ENCODE measurements around the gene RABGAP1L.

Gene RABGAP1L

GRCh38 chr1:174206148-174206836 lies 47.0 kb downstream of the RABGAP1L start:
- H3K9ac ChIP-seq (ENCODE audit: low read depth, low read length): no peak overlapping the region
- peaks cover 8% of the 10 kb centered on the region for H3K4me1 ChIP-seq (ENCODE audit: insufficient read depth, low read length)
- H3K9me3 ChIP-seq (ENCODE audit: insufficient read depth, low read depth, low read length): peaks cover 8% of the 10 kb centered on the region; the same call in 1 of the 2 replicates
- H3K4me3 ChIP-seq (ENCODE audit: low read length): no peak overlapping the region
- no peaks in the 10 kb centered on the region for H3K36me3 ChIP-seq (ENCODE audit: insufficient read depth, low read depth, low read length)
- no peaks in the 10 kb centered on the region for H3K27me3 ChIP-seq (ENCODE audit: insufficient read depth, low read length)
- H3K27ac ChIP-seq (ENCODE audit: low read length): no peak overlapping the region

- H3K27me3 ChIP-seq (ENCODE audit: insufficient read depth, low read length): no peaks in the 10 kb centered on the region
- no peak overlapping the region for H3K27ac ChIP-seq (ENCODE audit: low read length)
- no peaks in the 10 kb centered on the region for H3K36me3 ChIP-seq (ENCODE audit: insufficient read depth, low read depth, low read length)
- H3K9ac ChIP-seq (ENCODE audit: low read depth, low read length): no peak overlapping the region
- no peak overlapping the region for H3K4me3 ChIP-seq (ENCODE audit: low read length)
- peaks cover 8% of the 10 kb centered on the region; the same call in 1 of the 2 replicates for H3K9me3 ChIP-seq (ENCODE audit: insufficient read depth, low read depth, low read length)
- H3K4me1 ChIP-seq (ENCODE audit: insufficient read depth, low read length): peaks cover 8% of the 10 kb centered on the region
Measured at GRCh38 chr1:174209347-174210187, 50.2 kb downstream of the RABGAP1L start.

GRCh38 chr1:174211486-174211885 lies 52.2 kb downstream of the RABGAP1L start:
- H3K9ac ChIP-seq (ENCODE audit: low read depth, low read length): no peak overlapping the region
- peaks cover 8% of the 10 kb centered on the region; the same call in 1 of the 2 replicates for H3K9me3 ChIP-seq (ENCODE audit: insufficient read depth, low read depth, low read length)
- H3K4me3 ChIP-seq (ENCODE audit: low read length): no peak overlapping the region
- H3K27me3 ChIP-seq (ENCODE audit: insufficient read depth, low read length): no peaks in the 10 kb centered on the region
- H3K27ac ChIP-seq (ENCODE audit: low read length): no peak overlapping the region
- H3K36me3 ChIP-seq (ENCODE audit: insufficient read depth, low read depth, low read length): no peaks in the 10 kb centered on the region
- peaks cover 2% of the 10 kb centered on the region; the same call in 1 of the 2 replicates for H3K4me1 ChIP-seq (ENCODE audit: insufficient read depth, low read length)

GRCh38 chr1:174215766-174216165 lies 56.4 kb downstream of the RABGAP1L start:
- Histone ChIP-seq H3K36me3 (ENCODE audit: insufficient read depth, low read depth, low read length) (no peaks in the 10 kb centered on the region), H3K27me3 (ENCODE audit: insufficient read depth, low read length) (no peaks in the 10 kb centered on the region), H3K27ac (ENCODE audit: low read length) (no peak overlapping the region), H3K4me1 (ENCODE audit: insufficient read depth, low read length) (no peaks in the 10 kb centered on the region), H3K9me3 (ENCODE audit: insufficient read depth, low read depth, low read length) (peaks cover 1% of the 10 kb centered on the region; the same call in 1 of the 2 replicates), H3K9ac (ENCODE audit: low read depth, low read length) (no peak overlapping the region), H3K4me3 (ENCODE audit: low read length) (no peak overlapping the region)

- Histone ChIP-seq H3K4me3 (ENCODE audit: low read length) (no peak overlapping the region), H3K9me3 (ENCODE audit: insufficient read depth, low read depth, low read length) (0 out of 2 replicates have a peak, but pooled peaks cover 3% of the 10 kb centered on the region), H3K36me3 (ENCODE audit: insufficient read depth, low read depth, low read length) (peaks cover 4% of the 10 kb centered on the region; the same call in 1 of the 2 replicates), H3K9ac (ENCODE audit: low read depth, low read length) (no peak overlapping the region), H3K27me3 (ENCODE audit: insufficient read depth, low read length) (no peaks in the 10 kb centered on the region), H3K4me1 (ENCODE audit: insufficient read depth, low read length) (no peaks in the 10 kb centered on the region), H3K27ac (ENCODE audit: low read length) (no peak overlapping the region)
Measured at GRCh38 chr1:174217248-174217647, 57.9 kb downstream of the RABGAP1L start.

- Histone ChIP-seq H3K27ac (ENCODE audit: low read length) (no peak overlapping the region), H3K4me3 (ENCODE audit: low read length) (no peak overlapping the region), H3K27me3 (ENCODE audit: insufficient read depth, low read length) (no peaks in the 10 kb centered on the region), H3K4me1 (ENCODE audit: insufficient read depth, low read length) (no peaks in the 10 kb centered on the region), H3K9ac (ENCODE audit: low read depth, low read length) (no peak overlapping the region), H3K9me3 (ENCODE audit: insufficient read depth, low read depth, low read length) (0 out of 2 replicates have a peak, but pooled peaks cover 7% of the 10 kb centered on the region), H3K36me3 (ENCODE audit: insufficient read depth, low read depth, low read length) (peaks cover 5% of the 10 kb centered on the region; the same call in 1 of the 2 replicates)
Measured at GRCh38 chr1:174217787-174218574, 58.7 kb downstream of the RABGAP1L start.

- no peak overlapping the region for H3K4me3 ChIP-seq (ENCODE audit: low read length)
- H3K27ac ChIP-seq (ENCODE audit: low read length): no peak overlapping the region
- no peak overlapping the region for H3K9ac ChIP-seq (ENCODE audit: low read depth, low read length)
- no peaks in the 10 kb centered on the region for H3K4me1 ChIP-seq (ENCODE audit: insufficient read depth, low read length)
- H3K27me3 ChIP-seq (ENCODE audit: insufficient read depth, low read length): no peaks in the 10 kb centered on the region
- H3K36me3 ChIP-seq (ENCODE audit: insufficient read depth, low read depth, low read length): peaks cover 5% of the 10 kb centered on the region; the same call in 1 of the 2 replicates
- H3K9me3 ChIP-seq (ENCODE audit: insufficient read depth, low read depth, low read length): 0 out of 2 replicates have a peak, but pooled peaks cover 7% of the 10 kb centered on the region
Measured at GRCh38 chr1:174218983-174219382, 59.7 kb downstream of the RABGAP1L start.

GRCh38 chr1:174219606-174220370 lies 60.5 kb downstream of the RABGAP1L start:
- no peaks in the 10 kb centered on the region for H3K27me3 ChIP-seq (ENCODE audit: insufficient read depth, low read length)
- H3K27ac ChIP-seq (ENCODE audit: low read length): no peak overlapping the region
- no peak overlapping the region for H3K4me3 ChIP-seq (ENCODE audit: low read length)
- no peaks in the 10 kb centered on the region for H3K4me1 ChIP-seq (ENCODE audit: insufficient read depth, low read length)
- H3K36me3 ChIP-seq (ENCODE audit: insufficient read depth, low read depth, low read length): peaks cover 5% of the 10 kb centered on the region; the same call in 1 of the 2 replicates
- 0 out of 2 replicates have a peak, but pooled peaks cover 7% of the 10 kb centered on the region for H3K9me3 ChIP-seq (ENCODE audit: insufficient read depth, low read depth, low read length)
- no peak overlapping the region for H3K9ac ChIP-seq (ENCODE audit: low read depth, low read length)

GRCh38 chr1:174221681-174222080 lies 62.4 kb downstream of the RABGAP1L start:
- 0 out of 2 replicates have a peak, but pooled peaks cover 7% of the 10 kb centered on the region for H3K9me3 ChIP-seq (ENCODE audit: insufficient read depth, low read depth, low read length)
- no peaks in the 10 kb centered on the region for H3K4me1 ChIP-seq (ENCODE audit: insufficient read depth, low read length)
- H3K36me3 ChIP-seq (ENCODE audit: insufficient read depth, low read depth, low read length): peaks cover 5% of the 10 kb centered on the region; the same call in 1 of the 2 replicates
- no peaks in the 10 kb centered on the region for H3K27me3 ChIP-seq (ENCODE audit: insufficient read depth, low read length)
- no peak overlapping the region for H3K4me3 ChIP-seq (ENCODE audit: low read length)
- no peak overlapping the region for H3K27ac ChIP-seq (ENCODE audit: low read length)
- H3K9ac ChIP-seq (ENCODE audit: low read depth, low read length): no peak overlapping the region

GRCh38 chr1:174222166-174222949 lies 63.0 kb downstream of the RABGAP1L start:
- Histone ChIP-seq H3K4me1 (ENCODE audit: insufficient read depth, low read length) (no peaks in the 10 kb centered on the region), H3K9ac (ENCODE audit: low read depth, low read length) (no peak overlapping the region), H3K9me3 (ENCODE audit: insufficient read depth, low read depth, low read length) (0 out of 2 replicates have a peak, but pooled peaks cover 7% of the 10 kb centered on the region), H3K27me3 (ENCODE audit: insufficient read depth, low read length) (no peaks in the 10 kb centered on the region), H3K4me3 (ENCODE audit: low read length) (no peak overlapping the region), H3K36me3 (ENCODE audit: insufficient read depth, low read depth, low read length) (peaks cover 5% of the 10 kb centered on the region; the same call in 1 of the 2 replicates), H3K27ac (ENCODE audit: low read length) (no peak overlapping the region)

Measured in iPS-20b (cell line).